Caco-2 (cell line): ENCODE measurements around the gene JCHAIN. TPM values are rescaled to one million over a fixed set of nuclear protein-coding genes. Genes with fewer than 3 reads are reported as not detected.

Experiments used
- BruUV-seq: library from RNA; stranded (reverse); fragments of 400-500 nt; replicated peaks from 2 replicates; lab custom pipeline; 2021; lab: Mats Ljungman, UMichigan
- CTCF ChIA-PET: fragments of 300-600 bp; sonication (Branson Sonifier 250); formaldehyde crosslinking; loops from one replicate; lab custom pipeline; 2022; ENCODE audit warnings: antibody characterized with exemption; lab: Charles Lee
- POLR2A ChIA-PET: fragments of 300-600 bp; sonication (Branson Sonifier 250); formaldehyde crosslinking; loops from one replicate; lab custom pipeline; 2022; ENCODE audit warnings: antibody characterized with exemption; lab: Charles Lee
- DNase-seq, 2 experiments: peaks; one replicate each; pipeline versions ENCODE4 v3.0.0 to v3.0.0-alpha.2; 2020 to 2022
- H3K27me3 ChIP-seq: replicated peaks from 2 replicates; pipeline ENCODE4 v1.6.0; 2011; ENCODE audit warnings: low read length; ENCODE audit not compliant: control insufficient read depth, insufficient read depth
- H3K36me3 ChIP-seq: 2 replicates; pipeline ENCODE4 v1.5.1; 2011; ENCODE audit warnings: low read length; ENCODE audit not compliant: control insufficient read depth, insufficient read depth
- H3K4me1 ChIP-seq: fragments of 250-450 bp; sonication (Bioruptor Pico); 2 replicates; pipeline ENCODE4 v1.5.1; 2020; ENCODE audit warnings: mild to moderate bottlenecking
- H3K4me3 ChIP-seq: 2 replicates; pipeline ENCODE4 v1.5.1; 2011; ENCODE audit warnings: low read depth, mild to moderate bottlenecking, control low read depth, low read length
- H3K9me3 ChIP-seq: fragments of 250-450 bp; sonication (Bioruptor Pico); 2 replicates; pipeline ENCODE4 v1.5.1; 2020; ENCODE audit warnings: mild to moderate bottlenecking, moderate library complexity
- H3K27ac Mint-ChIP-seq: one replicate; pipeline ENCODE4 v1.8.0; 2022; ENCODE audit warnings: mixed read lengths; ENCODE audit not compliant: unreplicated experiment
- H3K27me3 Mint-ChIP-seq: one replicate; pipeline ENCODE4 v1.8.0; 2022; ENCODE audit warnings: mixed read lengths; ENCODE audit not compliant: insufficient read depth, unreplicated experiment
- H3K36me3 Mint-ChIP-seq: one replicate; pipeline ENCODE4 v1.8.0; 2022; ENCODE audit warnings: mild to moderate bottlenecking, mixed read lengths; ENCODE audit not compliant: insufficient read depth, unreplicated experiment
- H3K4me1 Mint-ChIP-seq: one replicate; pipeline ENCODE4 v1.8.0; 2022; ENCODE audit warnings: low read depth, mixed read lengths; ENCODE audit not compliant: unreplicated experiment
- H3K4me3 Mint-ChIP-seq: one replicate; pipeline ENCODE4 v1.8.0; 2022; ENCODE audit warnings: mild to moderate bottlenecking, moderate library complexity, mixed read lengths; ENCODE audit not compliant: unreplicated experiment
- H3K9me3 Mint-ChIP-seq: one replicate; pipeline ENCODE4 v1.8.0; 2022; ENCODE audit warnings: mixed read lengths; ENCODE audit not compliant: unreplicated experiment
- intact Hi-C: fragments of 100-400 bp; cut with micrococcal nuclease; formaldehyde crosslinking; loops from one replicate; pipeline ENCODE4 v1.10.0; 2022; ENCODE audit not compliant: unreplicated experiment
- total RNA-seq: library from RNA; stranded (reverse); gene quantifications from 2 replicates; pipeline ENCODE4 v1.2.3, GENCODE V29; 2022
- TF ChIP-seq, protein P1 (sequence below), 2 experiments: fragments of 200-600 bp in 1 of 2; IDR thresholded peaks; 1 replicate in 1 of 2; 2 replicates in 1 of 2; pipeline versions ENCODE4 v1.5.1 to v1.8.0; 2011 to 2022; ENCODE audit warnings: antibody characterized with exemption in 1 of 2, control low read depth in 1 of 2, inconsistent platforms in 1 of 2, low read depth in 1 of 2, low read length in 1 of 2, mild to moderate bottlenecking in 1 of 2, moderate library complexity in 1 of 2; ENCODE audit not compliant: insufficient read depth in 1 of 2, severe bottlenecking in 1 of 2, unreplicated experiment in 1 of 2

Gene JCHAIN
- total RNA-seq, 1 experiment from 2014 or later, result not detected

- POLR2A ChIA-PET, result no interaction called here
- H3K4me3 ChIP-seq, result no peak overlapping the region
- Mint-ChIP-seq H3K27ac (no peak overlapping the region), H3K9me3 (no peaks in the 10 kb centered on the region), H3K4me3 (no peak overlapping the region), H3K27me3 (no peaks in the 10 kb centered on the region), H3K4me1 (peaks cover 18% of the 10 kb centered on the region), H3K36me3 (no peaks in the 10 kb centered on the region)
- DNase-seq, result no peak
- TF ChIP-seq, protein P1, sequence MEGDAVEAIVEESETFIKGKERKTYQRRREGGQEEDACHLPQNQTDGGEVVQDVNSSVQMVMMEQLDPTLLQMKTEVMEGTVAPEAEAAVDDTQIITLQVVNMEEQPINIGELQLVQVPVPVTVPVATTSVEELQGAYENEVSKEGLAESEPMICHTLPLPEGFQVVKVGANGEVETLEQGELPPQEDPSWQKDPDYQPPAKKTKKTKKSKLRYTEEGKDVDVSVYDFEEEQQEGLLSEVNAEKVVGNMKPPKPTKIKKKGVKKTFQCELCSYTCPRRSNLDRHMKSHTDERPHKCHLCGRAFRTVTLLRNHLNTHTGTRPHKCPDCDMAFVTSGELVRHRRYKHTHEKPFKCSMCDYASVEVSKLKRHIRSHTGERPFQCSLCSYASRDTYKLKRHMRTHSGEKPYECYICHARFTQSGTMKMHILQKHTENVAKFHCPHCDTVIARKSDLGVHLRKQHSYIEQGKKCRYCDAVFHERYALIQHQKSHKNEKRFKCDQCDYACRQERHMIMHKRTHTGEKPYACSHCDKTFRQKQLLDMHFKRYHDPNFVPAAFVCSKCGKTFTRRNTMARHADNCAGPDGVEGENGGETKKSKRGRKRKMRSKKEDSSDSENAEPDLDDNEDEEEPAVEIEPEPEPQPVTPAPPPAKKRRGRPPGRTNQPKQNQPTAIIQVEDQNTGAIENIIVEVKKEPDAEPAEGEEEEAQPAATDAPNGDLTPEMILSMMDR (IDR thresholded peaks at IDR 0.05; ENCODE audit: insufficient read depth in 1 of 2, low read depth in 1 of 2, low read length in 1 of 2, severe bottlenecking in 1 of 2, unreplicated experiment in 1 of 2), result no peak
- no peaks in the 10 kb centered on the region for H3K27me3 ChIP-seq
- peaks cover 10% of the 10 kb centered on the region for H3K4me1 ChIP-seq
- H3K9me3 ChIP-seq, result no peaks in the 10 kb centered on the region
- CTCF ChIA-PET, result no interaction called here
- BruUV-seq, result no TSS peak
- no peaks in the 10 kb centered on the region for H3K36me3 ChIP-seq
- intact Hi-C loops, result no loop called here
These were observed 47.3 kb upstream of the JCHAIN start for GRCh38 chr4:70713453-70714078.

DNA sequence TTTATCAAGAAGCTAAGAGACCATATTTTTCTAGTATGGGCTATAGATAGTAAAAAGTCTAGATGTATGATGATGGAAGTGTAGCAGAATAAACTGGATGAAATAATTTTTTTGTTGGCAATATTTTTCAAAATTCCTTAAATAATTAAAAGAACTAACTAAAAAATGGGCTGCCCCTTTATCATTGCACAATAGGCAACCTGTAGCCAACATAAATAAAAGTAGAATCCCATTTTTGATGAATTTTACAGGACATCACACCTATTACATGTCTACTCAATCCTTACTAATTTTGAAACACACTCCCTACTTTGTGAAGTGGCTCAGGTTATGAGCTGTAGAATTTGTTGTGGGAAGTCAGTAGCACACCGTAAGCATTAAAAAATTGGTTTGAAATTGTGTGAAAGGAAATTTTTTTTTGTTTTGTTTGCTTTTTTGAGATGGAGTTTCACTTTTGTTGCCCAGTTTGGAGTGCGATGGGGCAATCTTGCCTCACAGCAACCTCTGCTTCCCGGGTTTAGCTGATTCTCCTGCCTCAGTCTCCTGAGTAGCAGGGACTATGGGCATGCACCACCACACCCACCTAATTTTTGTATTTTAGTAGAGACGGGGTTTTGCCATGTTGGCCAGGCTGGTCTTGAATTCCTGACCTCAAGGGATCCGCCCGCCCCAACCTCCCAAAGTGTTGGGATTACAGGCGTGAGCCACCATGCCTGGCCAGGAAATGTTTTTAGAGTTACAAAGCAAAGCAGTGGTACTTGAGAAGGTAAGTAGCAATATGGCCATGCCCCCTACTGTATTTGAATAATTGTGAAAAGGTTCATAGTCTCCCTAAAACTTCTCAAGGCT is 46.5 kb upstream of the JCHAIN start:
- Mint-ChIP-seq H3K4me3 (no peak overlapping the region), H3K27ac (no peak overlapping the region), H3K36me3 (no peaks in the 10 kb centered on the region), H3K27me3 (no peaks in the 10 kb centered on the region), H3K9me3 (no peaks in the 10 kb centered on the region), H3K4me1 (peaks cover 18% of the 10 kb centered on the region)
- DNase-seq, result no peak
- POLR2A ChIA-PET, result no interaction called here
- Histone ChIP-seq H3K27me3 (no peaks in the 10 kb centered on the region), H3K4me3 (no peak overlapping the region), H3K36me3 (no peaks in the 10 kb centered on the region), H3K9me3 (no peaks in the 10 kb centered on the region), H3K4me1 (peaks cover 10% of the 10 kb centered on the region)
- no TSS peak for BruUV-seq
- intact Hi-C loops, result no loop called here
- TF ChIP-seq, protein P1 (IDR thresholded peaks at IDR 0.05; ENCODE audit: insufficient read depth in 1 of 2, low read depth in 1 of 2, low read length in 1 of 2, severe bottlenecking in 1 of 2, unreplicated experiment in 1 of 2), result no peak
- CTCF ChIA-PET, result no interaction called here

DNA sequence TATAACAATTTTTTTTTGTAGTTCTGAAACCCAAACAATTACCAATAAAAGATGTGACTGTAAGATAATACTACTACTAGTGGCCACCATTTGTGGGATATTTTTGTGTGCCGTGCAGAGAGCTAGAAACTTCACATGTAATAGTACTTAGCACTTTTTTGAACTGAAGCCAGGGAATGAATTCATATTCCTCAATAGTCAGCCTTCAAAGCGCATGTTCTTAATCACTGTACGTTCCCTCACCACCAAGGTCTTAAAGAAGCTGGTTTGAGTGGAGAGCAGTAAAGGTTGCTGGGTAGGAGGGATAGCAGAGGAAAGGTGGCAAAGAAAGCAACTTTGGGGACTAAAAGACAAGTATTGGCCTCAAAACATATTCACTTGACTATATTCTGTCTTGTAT is 45.8 kb upstream of the JCHAIN start:
- Mint-ChIP-seq H3K27ac (no peak overlapping the region), H3K4me1 (peaks cover 18% of the 10 kb centered on the region), H3K4me3 (no peak overlapping the region), H3K36me3 (no peaks in the 10 kb centered on the region), H3K9me3 (no peaks in the 10 kb centered on the region), H3K27me3 (no peaks in the 10 kb centered on the region)
- BruUV-seq, result no TSS peak
- H3K9me3 ChIP-seq, result no peaks in the 10 kb centered on the region
- ChIA-PET POLR2A (no interaction called here), CTCF (no interaction called here)
- H3K4me1 ChIP-seq, result peaks cover 10% of the 10 kb centered on the region
- intact Hi-C loops, result no loop called here
- no peaks in the 10 kb centered on the region for H3K27me3 ChIP-seq
- no peak for DNase-seq
- no peaks in the 10 kb centered on the region for H3K36me3 ChIP-seq
- TF ChIP-seq, protein P1 (IDR thresholded peaks at IDR 0.05; ENCODE audit: insufficient read depth in 1 of 2, low read depth in 1 of 2, low read length in 1 of 2, severe bottlenecking in 1 of 2, unreplicated experiment in 1 of 2), result no peak
- H3K4me3 ChIP-seq, result no peak overlapping the region
